SW480 (cell line): Measurements from ENCODE around the gene CLEC2B.

Experiments
- DNase-seq: peaks from one replicate; pipeline ENCODE4 v3.0.0-alpha.2; 2016; ENCODE audit warnings: low spot score

The CLEC2B gene

GRCh38 chr12:9808504-9808903, 60.6 kb downstream of the CLEC2B start:
- no peak for DNase-seq

GRCh38 chr12:9806714-9807113, 62.4 kb downstream of the CLEC2B start:
- no peak for DNase-seq

- DNase-seq, result no peak
Observed at GRCh38 chr12:9805883-9806282, 63.3 kb downstream of the CLEC2B start.
